Immature natural killer cell (primary cell): Measurements from ENCODE around the gene ANKHD1. TPM values are rescaled to one million over a fixed set of nuclear protein-coding genes. Genes with fewer than 3 reads are reported as not detected.
A peak's percentile ranks its signal among the peaks of the same experiment; 100 is the strongest.

Experiments
- DNase-seq, 3 donors: peaks; one replicate each; pipeline ENCODE4 v3.0.0; 2022; ENCODE audit warnings: mixed read lengths in 1 of 3
- H3K27ac Mint-ChIP-seq, 6 donors: one replicate each; pipeline ENCODE4 v1.8.0; 2020; ENCODE audit warnings: mixed read lengths in 6 of 6, mild to moderate bottlenecking in 5 of 6, inconsistent platforms in 4 of 6, moderate library complexity in 3 of 6
- H3K27me3 Mint-ChIP-seq, 3 donors: one replicate each; pipeline ENCODE4 v1.8.0; 2020 to 2021; ENCODE audit warnings: low read depth in 3 of 3, mild to moderate bottlenecking in 3 of 3, mixed read lengths in 3 of 3, moderate library complexity in 3 of 3, inconsistent platforms in 1 of 3
- H3K36me3 Mint-ChIP-seq, 3 donors: one replicate each; pipeline ENCODE4 v1.8.0; 2020; ENCODE audit warnings: mixed read lengths in 3 of 3, inconsistent platforms in 2 of 3, mild to moderate bottlenecking in 2 of 3
- H3K4me1 Mint-ChIP-seq, 2 donors: one replicate each; pipeline ENCODE4 v1.8.0; 2020; ENCODE audit warnings: inconsistent platforms in 2 of 2, mild to moderate bottlenecking in 2 of 2, mixed read lengths in 2 of 2, moderate library complexity in 1 of 2
- H3K4me3 Mint-ChIP-seq, 5 donors: one replicate each; pipeline ENCODE4 v1.8.0; 2020; ENCODE audit warnings: mild to moderate bottlenecking in 5 of 5, mixed read lengths in 5 of 5, inconsistent platforms in 3 of 5, moderate library complexity in 3 of 5
- H3K9me3 Mint-ChIP-seq, 6 donors: one replicate each; pipeline ENCODE4 v1.8.0; 2020; ENCODE audit warnings: mild to moderate bottlenecking in 6 of 6, mixed read lengths in 6 of 6, inconsistent platforms in 4 of 6, moderate library complexity in 3 of 6
- polyA plus RNA-seq, 3 donors: library from polyadenylated mRNA; unstranded; fragments of 300-500 nt; fragmentation: Illumina TruSeq; gene quantifications; one replicate each; pipeline ENCODE4 v1.2.3, GENCODE V29; 2021

The ANKHD1 gene
- polyA plus RNA-seq, 3 donors from 2014 or later = 37.0 to 86.1 (median 62.7) TPM

DNA sequence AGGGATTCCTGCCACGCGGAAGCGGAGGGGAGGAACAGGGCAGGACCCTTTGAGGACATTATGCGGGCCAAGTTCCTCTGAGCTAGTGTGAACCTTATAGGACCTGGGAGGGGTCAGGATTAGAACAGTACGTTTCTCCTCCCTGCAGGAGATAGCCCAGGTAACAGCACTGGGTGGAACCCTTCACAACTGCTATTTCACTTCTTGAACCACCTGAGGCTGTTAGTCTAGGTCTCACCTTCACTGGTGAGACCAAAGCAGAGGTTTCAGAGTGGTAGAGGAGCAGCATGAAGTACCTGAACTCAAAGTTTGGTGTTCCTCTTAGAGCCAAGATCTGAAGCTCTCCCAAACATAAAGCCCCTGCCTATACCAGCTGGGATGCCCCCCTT is 146.7 kb downstream of the ANKHD1 start:
- H3K9me3 Mint-ChIP-seq = no peaks in the 10 kb centered on the region
- H3K36me3 Mint-ChIP-seq = peaks cover 10 to 22% (median 18%) of the 10 kb centered on the region in 3 donors
- no peak for DNase-seq
- H3K4me3 Mint-ChIP-seq = peak overlapping the region; percentile 82 to 88 (median 87)
- peaks cover 7 to 20% (median 15%) of the 10 kb centered on the region in 3 donors for H3K27me3 Mint-ChIP-seq
- H3K27ac Mint-ChIP-seq = peak overlapping the region; percentile 91 to 97 (median 94)
- peaks cover 38 to 39% of the 10 kb centered on the region in 2 donors for H3K4me1 Mint-ChIP-seq

DNA sequence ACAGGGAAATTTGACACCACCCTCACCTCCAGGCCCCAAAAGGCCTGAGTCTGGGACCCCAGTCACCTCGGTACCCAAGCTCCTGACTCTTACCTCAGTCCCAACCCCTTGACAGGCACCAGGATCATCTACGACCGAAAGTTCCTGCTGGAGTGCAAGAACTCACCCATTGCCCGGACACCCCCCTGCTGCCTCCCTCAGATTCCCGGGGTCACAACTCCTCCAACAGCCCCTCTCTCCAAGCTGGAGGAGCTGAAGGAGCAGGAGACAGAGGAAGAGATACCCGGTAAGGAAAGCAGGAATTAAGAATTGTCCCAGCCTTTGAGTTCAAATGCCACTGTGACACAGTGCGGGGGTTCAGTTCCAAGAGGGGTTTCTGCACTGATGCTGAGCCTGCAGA is 147.2 kb downstream of the ANKHD1 start:
- Mint-ChIP-seq H3K36me3 (peaks cover 10 to 22% (median 17%) of the 10 kb centered on the region in 3 donors), H3K9me3 (no peaks in the 10 kb centered on the region), H3K27ac (peak overlapping the region; percentile 91 to 97 (median 94)), H3K27me3 (peaks cover 7 to 21% (median 15%) of the 10 kb centered on the region in 3 donors), H3K4me3 (peak overlapping the region; percentile 72 to 87 (median 87)), H3K4me1 (peaks cover 43 to 44% of the 10 kb centered on the region in 2 donors)
- DNase-seq = no peak

DNA sequence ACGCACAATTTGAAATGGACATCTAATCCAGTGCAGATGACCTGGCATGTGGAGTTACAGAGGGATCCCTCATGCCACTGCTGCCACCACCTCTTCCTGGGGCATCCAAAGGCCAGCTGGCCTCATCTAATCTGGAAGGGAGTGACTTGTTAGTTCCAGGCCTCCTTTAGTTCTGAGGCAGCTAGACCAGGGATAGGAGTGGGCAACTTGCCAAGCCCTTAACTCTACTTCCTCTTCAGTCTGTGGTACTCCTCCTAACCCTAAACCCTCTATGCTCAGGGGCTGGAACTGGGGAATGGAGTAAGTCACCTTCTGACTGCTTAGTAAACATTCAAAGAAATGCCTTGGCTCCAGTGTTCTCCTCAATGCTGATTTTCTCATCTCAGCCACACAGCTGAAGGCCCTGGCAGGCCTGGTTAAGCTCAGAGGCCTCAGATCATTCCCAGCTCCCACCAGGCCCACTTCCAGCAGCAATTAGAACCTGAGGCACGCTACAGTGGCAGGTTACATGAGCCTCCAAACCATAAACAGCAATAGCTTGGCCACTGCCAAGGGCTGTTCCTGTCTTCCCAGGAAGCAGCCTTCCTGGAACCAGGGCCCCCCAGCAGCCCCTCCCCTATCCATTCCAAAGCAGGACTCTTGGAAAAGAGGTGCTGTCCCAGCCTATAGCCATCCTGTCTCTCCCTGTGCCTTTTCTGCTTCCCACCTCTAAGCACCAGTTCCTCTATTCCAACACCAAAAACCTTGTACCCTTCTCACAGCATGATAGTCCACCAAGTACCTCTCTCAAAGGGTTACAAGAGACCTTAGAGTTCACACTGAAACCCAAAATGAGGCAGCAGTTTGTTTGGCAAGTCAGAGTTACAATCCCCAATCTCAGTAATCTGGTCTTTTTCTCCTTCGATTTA is 147.9 kb downstream of the ANKHD1 start:
- Mint-ChIP-seq H3K4me1 (peaks cover 50 to 51% of the 10 kb centered on the region in 2 donors), H3K9me3 (no peaks in the 10 kb centered on the region)
- no peak for DNase-seq

DNA sequence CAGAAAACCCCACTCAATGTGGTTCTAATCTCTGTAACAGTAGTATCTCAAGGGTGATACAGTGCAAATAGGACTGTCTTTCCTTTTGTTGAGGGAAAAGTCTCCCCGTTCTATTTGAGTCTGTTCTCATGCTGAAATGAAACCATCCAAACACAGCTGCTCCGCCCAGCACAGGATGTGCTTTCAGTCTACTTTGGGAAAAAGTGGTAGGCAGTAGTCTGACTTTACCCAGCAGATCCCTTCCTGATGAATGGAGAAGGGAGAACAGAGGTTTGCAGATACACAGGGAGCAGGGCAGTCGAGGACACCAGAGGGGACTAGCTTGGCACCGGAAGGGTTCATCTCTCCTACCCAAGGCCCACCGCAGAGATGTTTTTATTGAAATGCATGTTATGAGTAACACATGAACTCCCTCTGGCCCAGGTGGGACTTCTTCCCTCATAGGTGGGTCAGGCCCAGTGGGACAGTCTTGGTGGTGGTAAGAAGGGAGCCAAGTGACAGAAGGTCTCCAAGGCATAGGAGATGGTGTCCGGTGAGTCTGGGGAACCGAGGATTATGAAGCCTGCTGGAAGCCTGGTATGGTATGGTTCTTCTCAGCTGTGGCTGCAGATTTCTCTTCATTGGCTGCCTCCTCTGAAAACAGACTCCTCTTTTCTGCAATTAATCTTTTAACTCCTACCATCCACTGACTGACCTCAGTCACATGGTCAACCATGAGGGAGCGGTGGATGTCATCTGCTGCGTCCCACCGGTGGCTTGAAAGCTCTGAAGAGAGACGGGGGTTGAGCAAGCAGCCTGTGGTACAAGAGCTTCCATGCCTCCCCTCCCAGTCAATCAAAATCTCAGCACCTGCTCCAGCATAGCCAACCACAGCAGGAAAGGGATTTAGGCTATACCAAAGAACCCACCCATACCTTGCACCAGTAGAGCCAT is 148.8 kb downstream of the ANKHD1 start:
- Mint-ChIP-seq H3K27me3 (peaks cover 7 to 23% (median 15%) of the 10 kb centered on the region in 3 donors), H3K4me3 (no peak overlapping the region), H3K27ac (peak overlapping the region; percentile 32 to 94 (median 60)), H3K4me1 (peaks cover 56% of the 10 kb centered on the region in 2 donors), H3K36me3 (peaks cover 4 to 16% (median 10%) of the 10 kb centered on the region in 3 donors), H3K9me3 (no peaks in the 10 kb centered on the region)
- DNase-seq = no peak

More for the DNA sequence above, 147.9 kb downstream of the ANKHD1 start:
- Mint-ChIP-seq H3K36me3 (peaks cover 5 to 18% (median 12%) of the 10 kb centered on the region in 3 donors), H3K4me3 (peak overlapping the region; percentile 35 to 87 (median 72)), H3K27ac (peak overlapping the region; percentile 86 to 97 (median 93)), H3K27me3 (peaks cover 7 to 21% (median 15%) of the 10 kb centered on the region in 3 donors)

GRCh38 chr5:140551872-140552271 is 150.2 kb downstream of the ANKHD1 start:
- peaks cover 67 to 70% of the 10 kb centered on the region in 2 donors for H3K4me1 Mint-ChIP-seq
- H3K27ac Mint-ChIP-seq = peak overlapping the region in 1 of 6 donors; percentile 57
- no peak for DNase-seq
- H3K36me3 Mint-ChIP-seq = peaks cover 4 to 16% (median 10%) of the 10 kb centered on the region in 3 donors
- H3K4me3 Mint-ChIP-seq = no peak overlapping the region
- H3K9me3 Mint-ChIP-seq = no peaks in the 10 kb centered on the region
- H3K27me3 Mint-ChIP-seq = peaks cover 3 to 21% (median 11%) of the 10 kb centered on the region in 3 donors

DNA sequence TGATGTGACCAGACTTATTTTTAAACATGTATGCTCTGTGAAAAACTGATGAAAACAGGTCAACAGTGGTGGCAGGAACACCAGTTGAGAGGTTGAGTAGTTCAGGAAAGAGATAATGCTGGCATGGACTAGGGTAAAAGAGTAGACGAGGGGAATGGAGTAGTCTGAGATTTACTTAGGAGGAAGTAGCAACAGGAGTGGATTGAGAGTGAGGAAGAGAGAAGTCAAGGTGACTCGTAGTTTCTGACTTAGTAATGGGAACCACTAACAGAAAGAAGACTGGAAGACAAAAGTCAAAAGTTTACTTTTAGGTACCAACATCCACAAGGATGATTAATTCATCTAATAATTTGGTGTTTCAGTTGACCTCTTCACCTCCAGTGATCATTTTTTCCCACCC is 152.0 kb downstream of the ANKHD1 start:
- Mint-ChIP-seq H3K9me3 (no peaks in the 10 kb centered on the region), H3K27ac (peak overlapping the region; percentile 21 to 88 (median 60)), H3K4me1 (peaks cover 64 to 65% of the 10 kb centered on the region in 2 donors), H3K27me3 (peaks cover 9 to 21% (median 10%) of the 10 kb centered on the region in 3 donors), H3K4me3 (no peak overlapping the region), H3K36me3 (peaks cover 4 to 16% (median 10%) of the 10 kb centered on the region in 3 donors)
- DNase-seq = no peak

GRCh38 chr5:140554454-140554853 is 152.8 kb downstream of the ANKHD1 start:
- no peaks in the 10 kb centered on the region for H3K9me3 Mint-ChIP-seq
- H3K4me1 Mint-ChIP-seq = peaks cover 57 to 58% of the 10 kb centered on the region in 2 donors
- H3K27me3 Mint-ChIP-seq = peaks cover 5 to 14% (median 9%) of the 10 kb centered on the region in 3 donors
- H3K27ac Mint-ChIP-seq = peak overlapping the region; percentile 3 to 88 (median 51)
- H3K36me3 Mint-ChIP-seq = peaks cover 4 to 16% (median 10%) of the 10 kb centered on the region in 3 donors
- no peak for DNase-seq
- H3K4me3 Mint-ChIP-seq = peak overlapping the region in 1 of 5 donors; percentile 21

- peak overlapping the region; percentile 83 to 94 (median 90) for H3K4me3 Mint-ChIP-seq
- DNase-seq = no peak
- H3K27ac Mint-ChIP-seq = peak overlapping the region; percentile 88 to 99 (median 96)
- peaks cover 6 to 12% (median 10%) of the 10 kb centered on the region in 3 donors for H3K27me3 Mint-ChIP-seq
- H3K9me3 Mint-ChIP-seq = no peaks in the 10 kb centered on the region
- peaks cover 1 to 10% (median 4%) of the 10 kb centered on the region in 3 donors for H3K36me3 Mint-ChIP-seq
- H3K4me1 Mint-ChIP-seq = peaks cover 50 to 52% of the 10 kb centered on the region in 2 donors
These were observed 154.2 kb downstream of the ANKHD1 start for GRCh38 chr5:140555747-140556312.

DNA sequence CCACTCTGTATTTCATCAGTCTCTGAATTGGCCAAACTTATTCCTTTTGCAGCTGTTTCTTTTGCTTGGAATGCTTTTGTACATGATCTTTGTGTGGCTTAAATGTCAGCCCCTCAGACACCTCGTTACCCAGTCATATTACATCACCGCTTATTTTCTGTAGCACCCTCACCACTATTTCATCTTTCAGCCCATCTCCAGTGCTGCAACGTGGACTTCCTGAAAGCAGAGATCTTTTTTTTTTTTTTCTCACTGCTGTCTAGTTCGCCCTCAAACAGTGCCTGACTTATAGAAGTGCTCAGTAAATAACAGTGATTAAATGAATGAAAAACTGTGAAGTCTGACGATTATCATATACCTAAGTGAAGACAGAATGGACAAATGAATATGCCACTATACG is 154.8 kb downstream of the ANKHD1 start:
- DNase-seq = peak; percentile 47 to 48 (median 47)

DNA sequence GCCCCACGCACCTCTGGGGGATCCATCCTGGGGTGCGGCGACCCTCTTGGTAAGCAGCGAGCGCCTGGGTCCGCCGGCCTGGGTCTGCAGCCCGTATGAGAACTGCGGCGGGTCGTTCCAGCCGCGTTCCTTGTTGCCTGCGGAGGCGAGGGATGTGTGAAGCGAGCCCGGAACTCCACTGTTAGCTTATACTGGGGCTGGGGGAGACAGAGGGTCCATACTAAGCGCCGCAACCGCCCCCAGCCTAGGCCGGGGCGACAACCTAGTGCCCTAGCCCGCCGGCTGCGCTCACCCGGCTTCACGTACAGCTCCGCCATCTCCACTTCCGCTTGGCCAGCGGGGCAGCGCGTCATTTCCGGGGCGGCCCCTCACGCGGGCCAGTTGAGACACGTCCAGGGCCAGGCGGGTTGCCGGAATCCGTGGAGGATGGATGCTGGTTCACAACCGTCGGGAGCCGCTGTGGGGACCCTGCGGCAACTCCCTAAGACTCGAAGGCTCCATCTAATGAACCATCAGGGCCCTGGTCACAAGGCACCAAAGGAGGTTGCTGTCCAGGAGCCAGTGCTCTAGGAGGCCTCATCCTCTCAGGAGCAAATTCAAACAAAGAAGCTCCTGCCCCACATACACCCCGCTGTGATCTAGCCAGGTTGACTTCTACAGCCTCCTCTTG is 155.6 kb downstream of the ANKHD1 start, which contains the start of gene SRA1:
Gene SRA1 (minus strand): TSS at position 338 of the 670 bp plus-strand sequence. CDS start 21 bp downstream, at position 317.
- Mint-ChIP-seq H3K36me3 (peaks cover 4% of the 10 kb centered on the region in 3 donors), H3K4me1 (peaks cover 49 to 52% of the 10 kb centered on the region in 2 donors), H3K9me3 (no peaks in the 10 kb centered on the region), H3K27ac (peak within 1 kb of the TSS; percentile 88 to 99 (median 96)), H3K4me3 (peak within 1 kb of the TSS; percentile 83 to 94 (median 90)), H3K27me3 (peaks cover 6 to 12% (median 8%) of the 10 kb centered on the region in 3 donors)
- DNase-seq = peak; percentile 89 to 90 (median 89)

More for the DNA sequence above, 154.8 kb downstream of the ANKHD1 start:
- Mint-ChIP-seq H3K36me3 (peaks cover 4 to 5% (median 4%) of the 10 kb centered on the region in 3 donors), H3K4me1 (peaks cover 49 to 52% of the 10 kb centered on the region in 2 donors), H3K4me3 (peak overlapping the region; percentile 83 to 94 (median 90)), H3K27me3 (peaks cover 6 to 12% (median 8%) of the 10 kb centered on the region in 3 donors), H3K27ac (peak overlapping the region; percentile 88 to 99 (median 96)), H3K9me3 (no peaks in the 10 kb centered on the region)

DNA sequence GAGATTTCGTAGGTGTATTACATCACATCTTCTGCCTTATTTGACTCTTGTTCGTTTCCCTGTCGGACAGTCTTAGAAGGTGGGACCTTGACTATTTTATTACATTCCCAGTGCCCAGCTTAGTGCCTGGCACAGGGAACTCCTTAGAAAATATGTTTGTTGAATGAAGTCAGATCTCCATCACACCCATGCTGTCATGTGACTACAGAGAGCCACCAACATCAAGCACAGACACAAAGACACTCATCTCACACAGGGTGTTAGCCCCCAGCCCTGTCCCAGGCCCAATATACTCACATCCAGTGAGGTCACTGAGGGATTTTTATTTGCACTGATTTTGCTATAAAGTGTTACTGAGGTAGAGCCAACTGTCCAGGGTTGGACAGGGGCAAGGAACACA is 156.3 kb downstream of the ANKHD1 start:
- Mint-ChIP-seq H3K36me3 (peaks cover 4% of the 10 kb centered on the region in 3 donors), H3K27ac (peak overlapping the region; percentile 88 to 99 (median 96)), H3K4me1 (peaks cover 49 to 55% of the 10 kb centered on the region in 2 donors), H3K9me3 (no peaks in the 10 kb centered on the region), H3K4me3 (peak overlapping the region; percentile 83 to 94 (median 90)), H3K27me3 (peaks cover 6 to 14% (median 8%) of the 10 kb centered on the region in 3 donors)
- DNase-seq = no peak

DNA sequence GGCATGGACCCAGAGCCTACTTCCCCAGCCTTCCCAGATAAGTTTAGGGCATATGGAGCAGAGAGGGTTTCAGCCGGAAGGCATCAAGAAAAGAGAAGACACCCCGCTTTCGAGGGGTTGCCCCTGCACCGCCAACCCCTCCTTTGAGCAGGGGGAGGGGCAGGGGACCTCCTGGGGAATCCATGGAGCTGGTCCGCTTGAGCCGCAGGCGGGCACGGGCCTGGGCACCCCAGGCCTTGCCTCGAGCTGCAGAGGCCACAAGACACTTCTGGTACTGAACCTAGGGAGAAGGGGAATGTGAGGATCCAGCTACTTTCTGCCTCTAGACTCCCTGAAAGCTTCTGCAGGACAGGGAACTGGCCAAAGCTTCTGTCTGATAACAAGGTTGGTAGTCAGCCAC is 156.9 kb downstream of the ANKHD1 start:
- no peaks in the 10 kb centered on the region for H3K9me3 Mint-ChIP-seq
- peaks cover 47 to 55% of the 10 kb centered on the region in 2 donors for H3K4me1 Mint-ChIP-seq
- H3K27ac Mint-ChIP-seq = peak overlapping the region in 5 of 6 donors; percentile 88 to 99 (median 95)
- H3K4me3 Mint-ChIP-seq = peak overlapping the region in 2 of 5 donors; percentile 31 to 94
- H3K36me3 Mint-ChIP-seq = peaks cover 4% of the 10 kb centered on the region in 3 donors
- peaks cover 6 to 12% (median 8%) of the 10 kb centered on the region in 3 donors for H3K27me3 Mint-ChIP-seq
- DNase-seq = no peak
